RWPE2 (cell line): ENCODE measurements around the gene CUTA.

ENCODE experiments used
- ATAC-seq: fragments of 200-7000 bp; cut with Tn5 transposase; 3 replicates; pipeline ENCODE4 v1.9.1; 2021; ENCODE audit warnings: low read depth
- DNase-seq: peaks from one replicate; pipeline ENCODE4 v3.0.0-alpha.2; 2020; ENCODE audit warnings: low spot score
- H3K27ac ChIP-seq: fragments of 450-650 bp; 2 replicates; pipeline ENCODE4 v1.5.1; 2017; ENCODE audit warnings: mild to moderate bottlenecking; ENCODE audit not compliant: poor library complexity, severe bottlenecking
- H3K27me3 ChIP-seq: fragments of 250-450 bp; sonication (Bioruptor Pico); 2 replicates; pipeline ENCODE4 v1.5.1; 2021; ENCODE audit warnings: mild to moderate bottlenecking, moderate library complexity; ENCODE audit not compliant: insufficient read depth, poor library complexity, severe bottlenecking
- H3K36me3 ChIP-seq: fragments of 250-450 bp; sonication (Bioruptor Pico); 2 replicates; pipeline ENCODE4 v1.5.1; 2020; ENCODE audit warnings: low read depth, mild to moderate bottlenecking, moderate library complexity
- H3K4me1 ChIP-seq: fragments of 250-450 bp; sonication (Bioruptor Pico); 2 replicates; pipeline ENCODE4 v1.5.1; 2021; ENCODE audit warnings: mild to moderate bottlenecking, moderate library complexity; ENCODE audit not compliant: insufficient read depth, poor library complexity, severe bottlenecking
- H3K4me3 ChIP-seq: fragments of 250-450 bp; sonication (Bioruptor Pico); 2 replicates; pipeline ENCODE4 v1.5.1; 2021; ENCODE audit warnings: mild to moderate bottlenecking, moderate library complexity; ENCODE audit not compliant: severe bottlenecking
- H3K9me3 ChIP-seq: fragments of 250-450 bp; sonication (Bioruptor Pico); 2 replicates; pipeline ENCODE4 v1.5.1; 2021; ENCODE audit warnings: mild to moderate bottlenecking, moderate library complexity; ENCODE audit not compliant: severe bottlenecking
- CTCF ChIP-seq: fragments of 450-650 bp; IDR thresholded peaks from one replicate; pipeline ENCODE4 v1.5.1; 2017; ENCODE audit warnings: mild to moderate bottlenecking, moderate library complexity; ENCODE audit not compliant: poor library complexity, severe bottlenecking

The CUTA gene

GRCh38 chr6:33430991-33431879 lies 13.3 kb upstream of the CUTA start:
- no peak overlapping the region for H3K27ac ChIP-seq
- ATAC-seq: 0 out of 3 replicates have a peak, but pooled peaks have one; percentile 28
- H3K27me3 ChIP-seq: no peaks in the 10 kb centered on the region
- no peak overlapping the region for H3K4me3 ChIP-seq
- H3K9me3 ChIP-seq: no peaks in the 10 kb centered on the region
- peaks cover 30% of the 10 kb centered on the region for H3K4me1 ChIP-seq
- no peak for DNase-seq
- H3K36me3 ChIP-seq: peaks cover 10% of the 10 kb centered on the region
- no peak for TF ChIP-seq CTCF

- ATAC-seq (no peak), DNase-seq (no peak)
- H3K4me1 ChIP-seq: peaks cover 30% of the 10 kb centered on the region
- no peak overlapping the region for H3K4me3 ChIP-seq
- 0 out of 2 replicates have a peak, but pooled peaks cover 4% of the 10 kb centered on the region for H3K36me3 ChIP-seq
- no peaks in the 10 kb centered on the region for H3K9me3 ChIP-seq
- peak overlapping the region; percentile 82 for H3K27ac ChIP-seq
- no peaks in the 10 kb centered on the region for H3K27me3 ChIP-seq
- no peak for TF ChIP-seq CTCF
Observed at GRCh38 chr6:33430334-33430733, 12.4 kb upstream of the CUTA start.

GRCh38 chr6:33429750-33430052 lies 11.8 kb upstream of the CUTA start:
- no peak for TF ChIP-seq CTCF
- Histone ChIP-seq H3K4me1 (peaks cover 30% of the 10 kb centered on the region), H3K9me3 (no peaks in the 10 kb centered on the region), H3K27me3 (no peaks in the 10 kb centered on the region), H3K36me3 (no peaks in the 10 kb centered on the region), H3K27ac (peak overlapping the region; percentile 82), H3K4me3 (no peak overlapping the region)
- no peak for DNase-seq
- no peak for ATAC-seq

- TF ChIP-seq CTCF: peak; percentile 7
- ATAC-seq: no peak
- H3K27ac ChIP-seq: peak overlapping the region; percentile 82
- H3K9me3 ChIP-seq: no peaks in the 10 kb centered on the region
- no peaks in the 10 kb centered on the region for H3K27me3 ChIP-seq
- no peak overlapping the region for H3K4me3 ChIP-seq
- DNase-seq: no peak
- no peaks in the 10 kb centered on the region for H3K36me3 ChIP-seq
- H3K4me1 ChIP-seq: peaks cover 30% of the 10 kb centered on the region
Observed at GRCh38 chr6:33428966-33429749, 11.3 kb upstream of the CUTA start.
